ENCODE results near the gene MTIF3. TPM values are rescaled to one million over a fixed set of nuclear protein-coding genes. Genes with fewer than 3 reads are reported as not detected.

MTIF3 gene
- total RNA-seq, 1 donor from 2014 or later, result 30.5 TPM

DNA sequence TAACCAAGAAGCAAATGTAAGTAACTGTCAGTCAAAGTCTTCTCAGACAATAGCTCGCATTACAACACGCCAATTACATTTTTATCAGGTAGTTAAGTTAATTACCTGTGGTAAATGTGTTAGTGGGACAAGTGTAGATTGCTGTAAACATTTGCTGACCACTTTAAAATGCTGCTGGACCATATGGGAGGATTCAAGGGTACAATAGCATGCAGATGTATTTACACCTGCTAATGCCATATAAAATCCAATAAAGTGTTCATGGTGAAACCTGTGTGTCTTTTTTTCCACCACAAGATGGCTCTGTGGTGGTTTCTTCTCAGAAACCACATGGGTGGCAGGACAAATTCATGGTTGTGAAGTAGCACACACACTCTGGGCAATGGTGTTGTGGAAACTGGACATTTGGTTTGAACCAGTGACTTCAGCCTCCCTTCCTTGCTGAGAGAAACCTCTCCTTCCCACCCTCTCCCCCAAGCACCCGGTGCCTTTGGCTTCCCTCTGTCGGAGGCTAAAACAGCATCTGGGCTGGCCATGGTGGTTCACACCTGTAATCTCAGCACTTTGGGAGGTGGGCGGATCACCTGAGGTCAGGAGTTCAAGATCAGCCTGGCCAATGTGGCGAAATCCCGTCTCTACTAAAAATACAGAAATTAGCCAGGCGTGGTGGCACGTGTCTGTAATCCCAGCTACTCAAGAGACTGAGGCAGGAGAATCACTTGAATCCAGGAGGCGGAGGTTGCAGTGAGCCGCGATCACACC is 44.0 kb downstream of the MTIF3 start:
- DNase-seq (ENCODE audit: low read depth) (peak; percentile 43), FAIRE-seq (peak; percentile 55)
- peaks cover 2% of the 10 kb centered on the region for H3K27me3 ChIP-seq (ENCODE audit: control insufficient read depth, insufficient read depth, low read length)
- TF ChIP-seq, protein P1, sequence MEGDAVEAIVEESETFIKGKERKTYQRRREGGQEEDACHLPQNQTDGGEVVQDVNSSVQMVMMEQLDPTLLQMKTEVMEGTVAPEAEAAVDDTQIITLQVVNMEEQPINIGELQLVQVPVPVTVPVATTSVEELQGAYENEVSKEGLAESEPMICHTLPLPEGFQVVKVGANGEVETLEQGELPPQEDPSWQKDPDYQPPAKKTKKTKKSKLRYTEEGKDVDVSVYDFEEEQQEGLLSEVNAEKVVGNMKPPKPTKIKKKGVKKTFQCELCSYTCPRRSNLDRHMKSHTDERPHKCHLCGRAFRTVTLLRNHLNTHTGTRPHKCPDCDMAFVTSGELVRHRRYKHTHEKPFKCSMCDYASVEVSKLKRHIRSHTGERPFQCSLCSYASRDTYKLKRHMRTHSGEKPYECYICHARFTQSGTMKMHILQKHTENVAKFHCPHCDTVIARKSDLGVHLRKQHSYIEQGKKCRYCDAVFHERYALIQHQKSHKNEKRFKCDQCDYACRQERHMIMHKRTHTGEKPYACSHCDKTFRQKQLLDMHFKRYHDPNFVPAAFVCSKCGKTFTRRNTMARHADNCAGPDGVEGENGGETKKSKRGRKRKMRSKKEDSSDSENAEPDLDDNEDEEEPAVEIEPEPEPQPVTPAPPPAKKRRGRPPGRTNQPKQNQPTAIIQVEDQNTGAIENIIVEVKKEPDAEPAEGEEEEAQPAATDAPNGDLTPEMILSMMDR (IDR thresholded peaks at IDR 0.05; ENCODE audit: insufficient read depth, low read length, severe bottlenecking), result peak; percentile 53
- no peaks in the 10 kb centered on the region for H3K36me3 ChIP-seq (ENCODE audit: control insufficient read depth, insufficient read depth, low read length)
- no peak overlapping the region for H3K4me3 ChIP-seq (ENCODE audit: low read depth, low read length)

DNA sequence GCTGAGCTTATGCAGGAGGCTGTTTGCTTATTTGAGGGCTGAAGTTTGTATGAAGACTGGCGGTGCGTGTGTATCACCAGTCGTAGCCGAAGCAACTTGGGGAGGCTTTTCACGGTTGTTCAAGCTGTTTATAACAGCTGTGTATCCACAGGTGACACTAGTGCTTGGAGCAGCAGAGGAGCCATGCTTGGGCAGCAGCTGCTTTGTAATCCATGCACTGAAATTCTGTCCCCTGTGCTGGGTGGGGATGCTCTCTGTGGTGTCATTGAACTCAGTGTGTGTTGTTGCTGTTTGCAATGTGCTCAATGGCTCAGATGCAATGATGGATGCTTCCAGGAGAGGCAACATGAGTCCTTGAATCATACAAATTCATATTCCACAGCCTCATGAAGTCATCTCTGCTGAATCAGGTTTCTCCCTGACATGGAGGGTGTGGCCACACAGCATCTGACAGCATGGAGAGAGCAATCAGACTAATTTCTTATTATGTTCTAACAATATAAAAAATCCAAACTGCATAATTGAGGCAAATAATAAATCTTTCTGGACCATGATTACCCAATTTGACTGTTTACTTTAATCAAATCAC is 44.7 kb downstream of the MTIF3 start:
- Histone ChIP-seq H3K27me3 (ENCODE audit: control insufficient read depth, insufficient read depth, low read length) (peaks cover 2% of the 10 kb centered on the region), H3K36me3 (ENCODE audit: control insufficient read depth, insufficient read depth, low read length) (no peaks in the 10 kb centered on the region), H3K4me3 (ENCODE audit: low read depth, low read length) (no peak overlapping the region)
- TF ChIP-seq, protein P1 (IDR thresholded peaks at IDR 0.05; ENCODE audit: insufficient read depth, low read length, severe bottlenecking), result no peak
- FAIRE-seq, result no peak
- DNase-seq (ENCODE audit: low read depth), result peak; percentile 38

DNA sequence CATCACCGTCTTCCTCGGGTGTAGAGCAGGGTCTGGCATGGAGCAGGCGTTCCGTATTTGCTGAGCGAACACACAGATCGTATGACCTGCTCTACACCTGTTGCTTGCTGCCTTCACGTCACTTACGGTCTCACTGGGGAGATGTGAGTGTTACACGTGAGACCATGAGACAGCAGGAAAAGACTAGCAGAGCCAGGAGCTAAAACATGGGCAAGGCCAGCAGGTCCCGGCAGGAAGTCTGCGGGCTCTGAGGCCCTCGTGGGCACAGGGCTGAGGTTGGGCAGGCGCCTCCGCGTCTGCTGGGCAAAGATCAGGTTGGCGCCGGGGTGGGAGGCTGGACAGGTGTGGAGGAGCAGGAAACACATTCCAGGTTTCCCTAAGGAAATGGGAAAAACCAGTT is 45.7 kb downstream of the MTIF3 start:
- no peaks in the 10 kb centered on the region for H3K36me3 ChIP-seq (ENCODE audit: control insufficient read depth, insufficient read depth, low read length)
- FAIRE-seq (no peak), DNase-seq (ENCODE audit: low read depth) (no peak)
- H3K27me3 ChIP-seq (ENCODE audit: control insufficient read depth, insufficient read depth, low read length), result peaks cover 2% of the 10 kb centered on the region
- TF ChIP-seq, protein P1 (IDR thresholded peaks at IDR 0.05; ENCODE audit: insufficient read depth, low read length, severe bottlenecking), result no peak
- no peak overlapping the region for H3K4me3 ChIP-seq (ENCODE audit: low read depth, low read length)

DNA sequence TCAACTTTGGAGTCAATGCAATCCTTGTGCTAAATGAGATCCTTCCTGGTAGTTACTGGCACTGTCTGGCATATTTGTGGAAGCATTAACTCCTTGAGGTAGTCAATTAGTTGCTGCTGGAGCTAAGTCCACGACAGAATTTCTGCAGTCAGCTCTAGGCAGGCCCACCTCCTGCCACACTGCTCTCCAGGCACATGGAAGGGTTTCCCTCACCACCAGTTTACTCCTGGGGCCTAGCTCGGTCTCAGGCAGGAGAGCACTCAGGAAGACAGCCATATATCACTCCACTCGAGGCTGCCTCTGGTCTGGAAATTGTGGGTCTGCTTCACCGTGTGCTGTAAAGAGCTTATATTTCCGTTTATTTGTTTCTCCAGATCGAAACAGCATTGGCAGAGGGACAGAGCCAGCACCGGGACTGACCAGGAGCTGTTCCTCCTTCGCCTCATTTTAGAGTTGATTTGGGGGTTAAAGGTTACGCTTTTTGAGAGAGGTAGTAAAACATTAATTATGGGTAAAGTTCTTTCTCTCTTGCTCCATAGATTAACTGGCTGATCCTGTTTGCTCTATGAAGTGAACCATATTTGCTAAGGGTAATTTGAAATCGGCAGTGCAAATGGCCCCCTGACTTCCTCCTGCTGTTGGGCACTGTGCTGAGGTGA is 46.5 kb downstream of the MTIF3 start:
- Histone ChIP-seq H3K4me3 (ENCODE audit: low read depth, low read length) (no peak overlapping the region), H3K27me3 (ENCODE audit: control insufficient read depth, insufficient read depth, low read length) (peaks cover 2% of the 10 kb centered on the region), H3K36me3 (ENCODE audit: control insufficient read depth, insufficient read depth, low read length) (no peaks in the 10 kb centered on the region)
- DNase-seq (ENCODE audit: low read depth) (no peak), FAIRE-seq (no peak)
- TF ChIP-seq, protein P1 (IDR thresholded peaks at IDR 0.05; ENCODE audit: insufficient read depth, low read length, severe bottlenecking), result no peak

DNA sequence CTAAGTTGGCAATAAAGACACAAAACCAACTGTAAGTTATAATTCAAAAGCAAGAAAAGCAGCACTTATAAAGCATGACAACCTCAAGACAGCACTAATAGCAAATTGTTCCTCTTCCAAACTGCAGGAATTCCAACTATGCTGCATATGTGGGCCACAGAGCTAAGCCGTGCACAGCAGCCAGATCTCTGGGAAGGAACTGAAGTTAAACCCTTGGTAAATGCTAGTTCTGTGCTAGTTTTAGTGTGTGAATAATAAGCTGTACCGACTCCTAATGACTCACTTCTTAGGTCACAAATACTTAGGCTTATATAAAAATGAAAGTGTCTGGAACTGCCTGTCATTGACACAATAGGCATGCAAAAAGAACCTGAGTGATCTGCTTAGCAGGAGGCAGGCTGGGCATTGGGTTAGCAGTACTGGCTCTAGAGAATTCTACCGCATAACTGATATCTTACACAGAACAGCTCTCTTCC is 47.1 kb downstream of the MTIF3 start:
- DNase-seq (ENCODE audit: low read depth) (peak; percentile 38), FAIRE-seq (no peak)
- H3K27me3 ChIP-seq (ENCODE audit: control insufficient read depth, insufficient read depth, low read length), result no peaks in the 10 kb centered on the region

More for the DNA sequence above, 47.1 kb downstream of the MTIF3 start:
- Histone ChIP-seq H3K36me3 (ENCODE audit: control insufficient read depth, insufficient read depth, low read length) (no peaks in the 10 kb centered on the region), H3K4me3 (ENCODE audit: low read depth, low read length) (no peak overlapping the region)
- TF ChIP-seq, protein P1 (IDR thresholded peaks at IDR 0.05; ENCODE audit: insufficient read depth, low read length, severe bottlenecking), result no peak

Measured in bronchial epithelial cell (primary cell).